ENCODE data around the gene GTPBP4.

GTPBP4 gene

GRCh38 chr10:987870-988666, at the start of gene GTPBP4:
GTPBP4 (plus strand) TSS chr10:988434; CDS start chr10:988480, 46 bp downstream.
- peak; percentile 100 for DNase-seq (ENCODE audit: low spot score)

GRCh38 chr10:938941-939678, 49.1 kb upstream of the GTPBP4 start:
- no peak for DNase-seq (ENCODE audit: low spot score)

DNA sequence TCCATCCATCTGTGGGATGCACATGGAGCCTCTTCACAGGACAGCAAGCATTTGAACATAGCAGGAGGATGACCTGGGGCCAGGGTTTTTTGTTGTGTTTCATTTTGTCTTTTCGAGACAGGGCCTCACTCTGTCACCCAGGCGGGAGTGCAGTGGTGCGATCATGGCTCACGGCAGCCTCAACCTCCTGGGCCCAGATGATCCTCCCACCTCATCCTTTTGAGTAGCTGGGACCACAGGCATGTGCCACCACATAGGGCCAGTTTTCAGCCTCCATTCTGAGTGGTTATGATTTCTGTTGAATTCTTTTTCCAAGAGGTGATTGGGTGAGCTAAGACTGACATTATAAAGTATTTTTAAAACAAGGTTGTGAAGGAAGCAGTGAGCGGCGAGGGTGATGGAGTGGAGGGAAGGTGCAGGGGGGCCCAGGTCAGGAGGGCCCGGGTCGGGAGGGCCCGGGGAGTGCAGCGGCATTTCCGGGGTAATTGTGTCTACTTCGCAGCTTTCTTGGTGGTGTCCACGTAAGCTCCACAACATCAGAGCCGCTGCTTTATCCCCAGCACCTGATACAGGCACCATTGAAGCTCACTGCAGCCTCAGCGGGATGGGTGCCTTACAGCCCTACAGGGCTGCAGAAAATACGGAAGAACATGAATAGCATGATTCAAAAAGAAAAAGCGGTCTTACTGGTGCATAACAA, 44.8 kb upstream of the GTPBP4 start:
- no peak for DNase-seq (ENCODE audit: low spot score)

DNA sequence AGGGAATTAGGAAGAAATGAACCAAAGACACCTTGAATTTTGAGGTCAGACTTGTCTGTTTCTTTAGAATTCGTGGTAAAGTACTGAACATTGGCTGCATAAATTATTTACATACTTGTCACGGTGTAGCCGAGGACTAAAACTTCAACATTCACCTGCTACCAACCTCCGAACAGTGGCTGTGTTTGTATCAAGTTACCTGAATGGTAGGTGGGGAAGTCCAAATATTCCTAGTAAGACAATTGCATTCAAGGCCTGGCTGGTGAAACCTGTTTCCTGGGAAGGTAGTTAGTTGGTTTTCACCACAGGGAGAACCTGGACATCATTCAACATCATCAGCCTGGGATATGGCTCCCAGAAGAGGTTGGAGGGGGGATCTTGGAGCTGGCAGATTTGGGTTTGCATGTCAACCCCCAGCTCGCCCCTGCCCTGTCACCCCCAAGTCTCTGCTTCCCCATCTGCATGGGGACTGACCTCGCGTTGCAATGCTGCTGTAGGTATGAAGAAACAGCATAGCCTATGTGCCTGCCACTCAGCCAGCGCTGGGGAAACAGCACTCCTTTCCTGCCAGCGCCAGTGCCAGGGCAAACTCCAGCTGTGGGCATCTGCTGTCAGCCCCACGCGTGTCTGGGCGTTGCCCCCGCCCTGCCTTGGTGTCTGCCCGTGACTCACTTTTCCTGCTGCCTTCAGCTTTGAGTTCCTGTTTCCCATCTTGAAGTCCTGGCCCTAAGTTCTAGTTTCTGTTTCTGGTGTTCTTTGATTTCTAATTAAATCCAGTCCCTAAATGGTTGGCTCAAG, 44.0 kb upstream of the GTPBP4 start:
- no peak for DNase-seq (ENCODE audit: low spot score)

DNA sequence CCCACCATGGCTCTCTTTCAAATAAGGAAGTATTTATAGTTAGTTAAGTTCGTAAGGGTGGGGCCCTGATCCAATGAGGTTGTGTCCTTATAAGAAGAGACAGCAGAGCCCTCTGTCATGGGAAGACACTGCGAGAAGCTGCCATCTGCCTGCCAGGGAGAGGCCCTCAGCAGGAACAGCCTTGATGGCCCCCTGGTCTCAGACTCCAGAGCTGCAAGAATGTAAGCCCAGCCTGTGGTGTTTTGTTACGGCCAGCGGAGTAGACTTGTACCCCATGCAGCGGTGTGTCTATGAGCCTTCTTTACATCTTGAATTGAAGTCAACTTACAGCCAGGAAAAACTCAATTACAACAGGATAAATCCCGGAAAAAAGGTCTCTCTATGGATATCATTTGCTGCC, 42.5 kb upstream of the GTPBP4 start:
- no peak for DNase-seq (ENCODE audit: low spot score)

DNA sequence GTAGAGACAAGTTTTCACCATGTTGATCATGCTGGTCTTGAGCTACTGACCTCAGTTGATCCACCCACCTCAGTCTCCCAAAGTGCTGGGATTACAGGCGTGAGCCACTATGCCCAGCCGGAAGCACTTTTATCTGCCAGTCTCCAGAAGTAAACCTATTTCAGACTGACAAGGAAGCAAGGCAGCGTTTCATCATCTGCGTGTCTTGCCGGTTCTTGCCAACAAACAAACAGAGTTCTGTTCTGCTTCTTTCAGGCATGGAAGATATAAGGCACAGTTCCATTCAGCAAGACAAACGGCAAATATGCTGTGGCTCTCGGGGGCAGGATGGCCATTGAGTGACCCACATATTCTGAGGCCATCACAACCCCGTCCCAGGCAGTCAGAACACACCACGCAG, 41.2 kb upstream of the GTPBP4 start:
- no peak for DNase-seq (ENCODE audit: low spot score)

DNA sequence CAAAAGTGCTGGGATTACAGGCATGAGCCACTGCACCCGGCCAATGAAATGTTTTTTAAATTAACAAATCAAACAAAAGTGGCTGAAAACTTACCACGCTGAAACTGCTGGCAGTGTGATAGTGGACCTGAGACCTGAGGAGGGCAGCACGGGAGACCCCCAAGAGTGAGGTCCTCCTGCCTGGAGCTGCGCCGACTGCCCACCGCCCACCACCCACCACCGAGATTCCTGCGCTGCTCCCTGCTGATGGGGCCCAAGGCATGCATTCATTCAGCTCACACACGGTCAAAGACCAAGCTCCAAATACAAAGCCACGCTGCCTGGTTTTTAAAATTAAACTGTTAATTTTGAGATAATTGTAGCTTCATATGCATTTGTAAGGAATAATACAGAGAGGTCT, 40.4 kb upstream of the GTPBP4 start:
- no peak for DNase-seq (ENCODE audit: low spot score)

GRCh38 chr10:948347-948746, 39.9 kb upstream of the GTPBP4 start:
- no peak for DNase-seq (ENCODE audit: low spot score)

GRCh38 chr10:949446-949845, 38.8 kb upstream of the GTPBP4 start:
- no peak for DNase-seq (ENCODE audit: low spot score)

GRCh38 chr10:953836-954235, 34.4 kb upstream of the GTPBP4 start:
- DNase-seq (ENCODE audit: low spot score): no peak

GRCh38 chr10:954396-954795, 33.8 kb upstream of the GTPBP4 start:
- DNase-seq (ENCODE audit: low spot score): no peak

- DNase-seq (ENCODE audit: low spot score): no peak
Measured at GRCh38 chr10:955127-955819, 33.0 kb upstream of the GTPBP4 start.

- DNase-seq (ENCODE audit: low spot score): no peak
Measured at GRCh38 chr10:955820-956217, 32.4 kb upstream of the GTPBP4 start.

DNA sequence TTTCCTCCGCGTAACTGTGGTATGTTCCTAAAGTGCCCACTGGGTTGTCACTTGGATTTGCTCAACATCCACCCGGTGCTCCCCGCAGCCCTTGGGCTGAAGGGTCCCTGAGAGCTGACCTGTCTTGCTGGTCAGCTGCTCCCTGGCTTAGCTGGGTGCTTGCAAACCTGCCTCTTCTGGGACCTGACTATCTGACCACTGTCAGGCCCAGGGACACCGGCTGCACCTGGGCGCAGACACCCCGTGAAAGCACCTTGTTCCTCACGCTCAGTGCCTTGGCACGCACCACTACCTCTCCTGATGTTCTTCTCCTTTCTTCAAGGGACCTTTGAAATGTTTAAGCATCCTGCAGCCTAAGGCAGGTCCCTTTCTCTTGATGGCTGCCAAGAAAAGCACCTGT, 30.1 kb upstream of the GTPBP4 start:
- no peak for DNase-seq (ENCODE audit: low spot score)

DNA sequence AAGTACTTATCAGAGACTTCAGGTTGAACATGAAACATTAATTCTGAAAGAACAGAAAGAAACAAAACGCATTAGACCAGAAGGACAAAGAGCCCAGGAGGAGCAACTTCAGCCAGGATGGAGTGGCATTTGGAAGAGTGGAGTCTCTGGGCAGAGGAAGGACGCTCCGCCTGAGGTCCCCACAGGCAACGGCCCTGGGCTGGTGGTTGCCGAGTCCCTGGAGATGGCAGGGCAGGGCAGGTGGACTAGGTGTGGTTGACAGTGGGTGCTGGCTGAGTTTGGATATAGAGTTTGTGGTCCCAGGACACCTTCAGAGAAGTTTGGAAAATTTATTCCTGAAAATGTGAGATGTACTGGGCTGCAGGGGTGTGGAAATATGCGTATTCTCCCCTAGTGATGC, 29.4 kb upstream of the GTPBP4 start:
- no peak for DNase-seq (ENCODE audit: low spot score)

GRCh38 chr10:962342-962741, 25.9 kb upstream of the GTPBP4 start:
- DNase-seq (ENCODE audit: low spot score): no peak

- no peak for DNase-seq (ENCODE audit: low spot score)
Measured at GRCh38 chr10:963186-963585, 25.0 kb upstream of the GTPBP4 start.

- DNase-seq (ENCODE audit: low spot score): no peak
Measured at GRCh38 chr10:963655-964054, 24.6 kb upstream of the GTPBP4 start.

DNA sequence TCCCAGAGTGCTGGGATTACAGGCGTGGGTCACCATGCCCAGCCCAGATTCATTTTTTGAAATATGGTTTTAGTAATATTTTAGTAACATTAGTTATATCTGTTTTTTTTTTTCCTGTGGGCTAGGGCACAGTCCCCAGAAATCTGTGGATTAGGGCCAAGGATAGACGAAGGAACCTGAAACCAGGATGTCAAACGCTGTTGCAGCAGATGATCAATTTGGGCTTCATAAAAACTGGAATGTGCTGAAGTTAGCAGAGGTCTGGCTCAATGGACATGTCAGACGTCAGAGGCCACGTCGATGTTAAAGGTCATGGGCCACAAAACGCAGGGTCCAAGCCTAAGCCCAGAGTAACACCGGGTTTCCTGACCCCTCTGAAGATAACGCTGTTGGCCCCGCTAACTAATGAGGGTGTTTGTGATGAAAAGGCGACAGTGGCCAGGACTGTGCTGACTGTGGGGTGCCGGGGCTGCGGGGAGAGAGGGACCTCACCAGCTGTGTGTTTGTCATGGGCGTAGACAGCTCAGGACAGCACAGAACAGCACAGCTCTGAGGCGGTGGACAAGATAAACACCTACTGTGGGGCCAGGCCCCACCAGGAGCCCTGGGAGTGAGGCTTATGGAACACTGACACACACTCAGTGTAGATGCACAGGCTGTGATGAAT, 23.8 kb upstream of the GTPBP4 start:
- DNase-seq (ENCODE audit: low spot score): no peak

- no peak for DNase-seq (ENCODE audit: low spot score)
Measured at GRCh38 chr10:964988-965417, 23.2 kb upstream of the GTPBP4 start.
